H1 (cell line): Measurements from ENCODE around the gene GALNT7. TPM values are rescaled to one million over a fixed set of nuclear protein-coding genes. Genes with fewer than 3 reads are reported as not detected.

Experiments used
- CTCF ChIA-PET: fragments of 300-600 bp; sonication (Branson Sonifier 250); formaldehyde crosslinking; loops from one replicate; lab custom pipeline; 2021; ENCODE audit not compliant: partially characterized antibody; lab: Charles Lee
- POLR2A ChIA-PET: fragments of 300-600 bp; sonication (Branson Sonifier 250); formaldehyde crosslinking; loops from one replicate; lab custom pipeline; 2021; ENCODE audit warnings: inconsistent platforms; ENCODE audit not compliant: partially characterized antibody; lab: Charles Lee
- DNase-seq, 2 experiments: peaks; one replicate each; pipeline versions ENCODE4 v3.0.0 to v3.0.0-alpha.2; 2010 to 2022; ENCODE audit warnings: low spot score in 2 of 2, low read depth in 1 of 2, mixed read lengths in 1 of 2
- FAIRE-seq: peaks from 2 replicates; lab custom pipeline; 2011; peaks lifted over from hg19 to GRCh38; lab: Jason Lieb, UNC
- H2AFZ ChIP-seq: 2 replicates; pipeline ENCODE4 v1.8.1; 2012; ENCODE audit warnings: low read length, inconsistent platforms
- H2AK5ac ChIP-seq: 2 replicates; pipeline ENCODE4 v1.6.1; 2013; ENCODE audit warnings: low read depth, low read length
- H2BK120ac ChIP-seq: replicated peaks from 2 replicates; pipeline ENCODE3; 2013; ENCODE audit warnings: low read depth, low read length, inconsistent platforms
- H2BK12ac ChIP-seq: 2 replicates; pipeline ENCODE4 v1.6.1; 2013; ENCODE audit warnings: low read depth, low read length
- H2BK15ac ChIP-seq: 2 replicates; pipeline ENCODE4 v1.6.1; 2013; ENCODE audit warnings: low read length
- H2BK20ac ChIP-seq: 2 replicates; pipeline ENCODE4 v1.6.1; 2013; ENCODE audit warnings: low read length
- H2BK5ac ChIP-seq: 2 replicates; pipeline ENCODE4 v1.6.1; 2013; ENCODE audit warnings: low read depth, low read length
- H3K14ac ChIP-seq: 2 replicates; pipeline ENCODE4 v1.6.1; 2013; ENCODE audit warnings: inconsistent platforms; ENCODE audit not compliant: insufficient read length
- H3K18ac ChIP-seq: 2 replicates; pipeline ENCODE4 v1.6.1; 2013; ENCODE audit warnings: low read length; ENCODE audit errors: extremely low read depth
- H3K23ac ChIP-seq: 2 replicates; pipeline ENCODE4 v1.6.1; 2013; ENCODE audit warnings: inconsistent platforms; ENCODE audit not compliant: insufficient read length
- H3K23me2 ChIP-seq: 2 replicates; pipeline ENCODE4 v1.6.1; 2013; ENCODE audit warnings: low read depth, low read length
- H3K27ac ChIP-seq: 2 replicates; pipeline ENCODE4 v1.6.1; 2011; ENCODE audit warnings: low read depth, low read length, inconsistent platforms
- H3K27me3 ChIP-seq, 4 experiments: replicated peaks in 1 of 4; 1 replicate in 1 of 4; 2 replicates in 3 of 4; pipeline versions ENCODE4 v1.6.1 to v1.8.1; 2011 to 2013; ENCODE audit warnings: low read length in 3 of 4, mild to moderate bottlenecking in 3 of 4, inconsistent platforms in 2 of 4, mixed read lengths in 2 of 4, moderate library complexity in 1 of 4; ENCODE audit not compliant: control insufficient read depth in 3 of 4, insufficient read depth in 3 of 4; ENCODE audit errors: extremely low read depth in 1 of 4
- H3K36me3 ChIP-seq, 4 experiments: 2 replicates each; pipeline versions ENCODE4 v1.6.1 to v1.8.1; 2011 to 2013; ENCODE audit warnings: mild to moderate bottlenecking in 4 of 4, low read length in 3 of 4, moderate library complexity in 2 of 4, control low read depth in 1 of 4, inconsistent platforms in 1 of 4; ENCODE audit not compliant: insufficient read depth in 4 of 4, control insufficient read depth in 2 of 4
- H3K4ac ChIP-seq: replicated peaks from 2 replicates; pipeline ENCODE3; 2013; ENCODE audit warnings: low read length, low read depth, mixed read lengths, inconsistent platforms; ENCODE audit not compliant: insufficient read length
- H3K4me1 ChIP-seq, 4 experiments: replicated peaks in 1 of 4; 1 replicate in 1 of 4; 2 replicates in 3 of 4; pipeline versions ENCODE4 v1.6.1 to v1.8.1; 2011 to 2013; ENCODE audit warnings: low read length in 3 of 4, inconsistent platforms in 2 of 4, mixed read lengths in 1 of 4; ENCODE audit not compliant: insufficient read depth in 4 of 4, control insufficient read depth in 3 of 4
- H3K4me2 ChIP-seq, 2 experiments: 2 replicates each; pipeline versions ENCODE4 v1.6.1 to v1.8.1; 2011 to 2013; ENCODE audit warnings: low read depth in 2 of 2, low read length in 2 of 2, control low read depth in 1 of 2, inconsistent platforms in 1 of 2, mild to moderate bottlenecking in 1 of 2; ENCODE audit not compliant: insufficient read depth in 1 of 2
- H3K4me3 ChIP-seq, 4 experiments: fragments of 200-600, 300-600 bp in 1 of 4; sonication (generic), shearing (Covaris generic), sonication (Bioruptor Twin) in 1 of 4; 2 replicates each; pipeline versions ENCODE4 v1.5.1 to v1.8.1; 2011 to 2016; ENCODE audit warnings: low read length in 4 of 4, low read depth in 3 of 4, control low read depth in 2 of 4, inconsistent platforms in 2 of 4, mild to moderate bottlenecking in 2 of 4, mixed read lengths in 1 of 4, moderate library complexity in 1 of 4; ENCODE audit not compliant: insufficient read depth in 2 of 4; ENCODE audit errors: extremely low read depth in 1 of 4
- H3K56ac ChIP-seq: replicated peaks from 2 replicates; pipeline ENCODE3; 2013; ENCODE audit warnings: low read depth, mild to moderate bottlenecking, mixed read lengths, low read length, inconsistent platforms; ENCODE audit not compliant: insufficient read length
- H3K79me1 ChIP-seq: 2 replicates; pipeline ENCODE4 v1.6.1; 2013; ENCODE audit warnings: low read depth, low read length, control low read depth
- H3K79me2 ChIP-seq, 2 experiments: 2 replicates each; pipeline versions ENCODE4 v1.6.1 to v1.8.1; 2012 to 2013; ENCODE audit warnings: low read length in 2 of 2, mild to moderate bottlenecking in 2 of 2, inconsistent platforms in 1 of 2; ENCODE audit not compliant: insufficient read depth in 2 of 2, control insufficient read depth in 1 of 2
- H3K9ac ChIP-seq, 4 experiments: replicated peaks in 1 of 4; 1 replicate in 1 of 4; 2 replicates in 3 of 4; pipeline versions ENCODE4 v1.6.1 to v1.8.1; 2011 to 2013; ENCODE audit warnings: low read depth in 3 of 4, low read length in 3 of 4, control low read depth in 2 of 4, mild to moderate bottlenecking in 2 of 4, moderate library complexity in 2 of 4, inconsistent platforms in 1 of 4; ENCODE audit errors: extremely low read depth in 1 of 4
- H3K9me3 ChIP-seq, 2 experiments: 2 replicates each; pipeline versions ENCODE4 v1.6.1 to v1.8.1; 2012 to 2013; ENCODE audit warnings: mild to moderate bottlenecking in 2 of 2, moderate library complexity in 2 of 2, control low read depth in 1 of 2, inconsistent platforms in 1 of 2, low read depth in 1 of 2, low read length in 1 of 2, mixed read lengths in 1 of 2; ENCODE audit not compliant: insufficient read depth in 2 of 2
- H4K20me1 ChIP-seq, 2 experiments: replicated peaks in 1 of 2; 2 replicates each; pipeline versions ENCODE3 to v1.8.1; 2011 to 2013; ENCODE audit warnings: inconsistent platforms in 2 of 2, low read length in 2 of 2, mild to moderate bottlenecking in 1 of 2; ENCODE audit not compliant: insufficient read depth in 2 of 2, control insufficient read depth in 1 of 2
- H4K5ac ChIP-seq: 2 replicates; pipeline ENCODE4 v1.6.1; 2013; ENCODE audit warnings: low read length, low read depth, mixed read lengths, inconsistent platforms; ENCODE audit not compliant: insufficient read length
- H4K8ac ChIP-seq: 2 replicates; pipeline ENCODE4 v1.8.0; 2013; ENCODE audit warnings: mild to moderate bottlenecking, moderate library complexity, low read length, inconsistent platforms; ENCODE audit not compliant: insufficient read depth; ENCODE audit errors: extremely low read depth
- H4K91ac ChIP-seq: replicated peaks from 2 replicates; pipeline ENCODE3; 2013; ENCODE audit warnings: low read length, mixed read lengths, inconsistent platforms; ENCODE audit not compliant: insufficient read length
- RNF2 ChIP-seq: fragments of 200-900, 300-1000 bp; sonication (generic); IDR thresholded peaks from 2 replicates; pipeline ENCODE4 v1.7.1; 2016; ENCODE audit warnings: borderline replicate concordance, low read depth, mild to moderate bottlenecking, antibody characterized with exemption, low read length; ENCODE audit not compliant: poor library complexity, severe bottlenecking; ENCODE audit errors: missing control alignments
- RXRA ChIP-seq: IDR thresholded peaks from 2 replicates; pipeline ENCODE4 v1.6.1; 2011; ENCODE audit warnings: low read depth, mild to moderate bottlenecking, low read length, moderate library complexity; ENCODE audit not compliant: insufficient read depth
- SAP30 ChIP-seq: fragments of 300-600 bp; sonication (generic); IDR thresholded peaks from 2 replicates; pipeline ENCODE4 v1.7.1; 2012; ENCODE audit warnings: low read length, moderate library complexity, mild to moderate bottlenecking, inconsistent platforms; ENCODE audit not compliant: insufficient read depth, insufficient replicate concordance
- SUZ12 ChIP-seq: fragments of 200-600 bp; sonication (generic); IDR thresholded peaks from 2 replicates; pipeline ENCODE4 v1.6.1; 2012; ENCODE audit warnings: mild to moderate bottlenecking, inconsistent platforms, low read length, moderate library complexity, mixed read lengths
- WGBS, 2 experiments: shearing (Covaris generic) in 1 of 2; methylation state at CpG; one replicate each; pipeline versions ENCODE4 v1.1.6 to v1.1.7; 2013 to 2015; ENCODE audit warnings: low lambda C conversion rate in 2 of 2, mixed read lengths in 2 of 2, inconsistent platforms in 1 of 2, low coverage in 1 of 2, missing lambda C conversion rate in 1 of 2; ENCODE audit not compliant: insufficient replicate concordance in 2 of 2, insufficient coverage in 1 of 2, insufficient read length in 1 of 2; ENCODE audit errors: extremely low coverage in 1 of 2, missing lambda C conversion rate in 1 of 2; 5-methylcytosine and 5-hydroxymethylcytosine counted together
- polyA plus RNA-seq, 7 experiments: library from polyadenylated mRNA; depleted of rRNA in 3 of 7; stranded (reverse) in 5 of 7; unstranded in 2 of 7; fragments of >200 nt in 5 of 7; fragments of 200-250 nt in 2 of 7; gene quantifications; 1 replicate in 5 of 7; 2 replicates in 1 of 7; 4 replicates in 1 of 7; pipeline versions ENCODE4 v1.2.1 to v1.2.3, GENCODE V29; 2011 to 2013; ENCODE audit warnings: missing spikeins in 2 of 7, mixed read lengths in 2 of 7
- total RNA-seq: library from RNA; stranded (reverse); fragmentation: NEBNext Ultra II Directional; extraction: Animal tissue kit (Norgen Biotek cat#: 25700); gene quantifications from 2 replicates; pipeline ENCODE4 v1.2.1, GENCODE V29; 2021

GALNT7 gene
- total and polyA plus RNA-seq, 2 of the 8 experiments (the other 6 are each of a cell fraction or from before 2014, with no cell fraction given): 22.4 to 85.5 TPM

GRCh38 chr4:173121076-173121561 lies 47.5 kb upstream of the GALNT7 start:
- H4K20me1 ChIP-seq: no peaks in the 10 kb centered on the region
- H3K79me2 ChIP-seq: no peaks in the 10 kb centered on the region
- H4K91ac ChIP-seq: no peak overlapping the region
- H2AFZ ChIP-seq: no peak overlapping the region
- H3K56ac ChIP-seq: no peak overlapping the region
- no peaks in the 10 kb centered on the region for H3K36me3 ChIP-seq
- no peak overlapping the region for H4K5ac ChIP-seq
- no peak overlapping the region for H3K4me3 ChIP-seq
- H2BK5ac ChIP-seq: no peak overlapping the region
- ChIA-PET POLR2A (interaction anchor here (0.8 to 1.0 kb wide), 2 partner anchors 46 to 213 kb away, joined by 3 read pairs; partner anchors contain the start of gene HMGB2), CTCF (interaction anchor here (0.6 to 1.5 kb wide), 4 partner anchors 10 to 136 kb away, joined by 3 to 5 read pairs (median 4); no protein-coding TSS in a partner anchor)
- H2BK15ac ChIP-seq: no peak overlapping the region
- no peak overlapping the region for H4K8ac ChIP-seq
- H2BK20ac ChIP-seq: no peak overlapping the region
- no peak overlapping the region for H2BK12ac ChIP-seq
- H3K27me3 ChIP-seq: no peaks in the 10 kb centered on the region
- no peak overlapping the region for H3K9ac ChIP-seq
- H3K18ac ChIP-seq: no peak overlapping the region
- DNase-seq (no peak), FAIRE-seq (no peak)
- H2BK120ac ChIP-seq: no peak overlapping the region
- H3K14ac ChIP-seq: no peak overlapping the region
- H3K4me1 ChIP-seq: peaks cover 0 to 3% (median 0%) of the 10 kb centered on the region in 4 experiments; a peak in 1 of 7 replicates
- no peaks in the 10 kb centered on the region for H3K23me2 ChIP-seq
- no peak overlapping the region for H3K4ac ChIP-seq
- WGBS, 2 experiments: 59% methylated on average over 3 of the region's 3 CpGs; no CpG with 5 or more reads in 1 of the 2 experiments
- no peaks in the 10 kb centered on the region for H3K79me1 ChIP-seq
- no peak overlapping the region for H3K23ac ChIP-seq
- H2AK5ac ChIP-seq: no peak overlapping the region
- H3K4me2 ChIP-seq: no peak overlapping the region
- no peaks in the 10 kb centered on the region for H3K9me3 ChIP-seq
- H3K27ac ChIP-seq: no peak overlapping the region
- TF ChIP-seq RNF2: no peak
- TF ChIP-seq SUZ12: no peak
- TF ChIP-seq RXRA: no peak
- no peak for TF ChIP-seq SAP30
